ENCODE data around the gene DNAJC5.

DNAJC5 gene

DNA sequence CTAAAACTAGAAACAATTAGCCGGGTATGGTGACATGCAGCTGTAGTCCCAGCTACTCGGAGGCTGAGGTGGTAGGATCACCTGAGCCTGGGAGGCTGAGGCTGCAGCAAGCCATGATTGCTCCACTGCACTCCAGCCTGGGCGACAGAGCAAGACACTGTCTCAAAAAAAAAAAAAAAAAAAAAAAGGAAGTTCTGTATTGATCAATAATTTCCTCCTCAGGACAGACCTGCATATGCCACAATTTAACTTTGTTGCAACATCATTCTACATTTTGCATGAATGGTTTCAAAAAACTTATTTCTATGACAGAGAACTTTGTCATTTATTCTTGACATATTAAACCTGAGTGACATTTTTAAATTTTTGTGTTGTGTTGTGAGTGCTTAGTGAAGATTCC lies 5.5 kb downstream of the DNAJC5 start:
- WGBS, 2 donors (ENCODE audit: extremely low coverage in 2 of 2, insufficient read length in 2 of 2, insufficient replicate concordance in 1 of 2): no CpG with 5 or more reads among the region's 3 CpGs

DNA sequence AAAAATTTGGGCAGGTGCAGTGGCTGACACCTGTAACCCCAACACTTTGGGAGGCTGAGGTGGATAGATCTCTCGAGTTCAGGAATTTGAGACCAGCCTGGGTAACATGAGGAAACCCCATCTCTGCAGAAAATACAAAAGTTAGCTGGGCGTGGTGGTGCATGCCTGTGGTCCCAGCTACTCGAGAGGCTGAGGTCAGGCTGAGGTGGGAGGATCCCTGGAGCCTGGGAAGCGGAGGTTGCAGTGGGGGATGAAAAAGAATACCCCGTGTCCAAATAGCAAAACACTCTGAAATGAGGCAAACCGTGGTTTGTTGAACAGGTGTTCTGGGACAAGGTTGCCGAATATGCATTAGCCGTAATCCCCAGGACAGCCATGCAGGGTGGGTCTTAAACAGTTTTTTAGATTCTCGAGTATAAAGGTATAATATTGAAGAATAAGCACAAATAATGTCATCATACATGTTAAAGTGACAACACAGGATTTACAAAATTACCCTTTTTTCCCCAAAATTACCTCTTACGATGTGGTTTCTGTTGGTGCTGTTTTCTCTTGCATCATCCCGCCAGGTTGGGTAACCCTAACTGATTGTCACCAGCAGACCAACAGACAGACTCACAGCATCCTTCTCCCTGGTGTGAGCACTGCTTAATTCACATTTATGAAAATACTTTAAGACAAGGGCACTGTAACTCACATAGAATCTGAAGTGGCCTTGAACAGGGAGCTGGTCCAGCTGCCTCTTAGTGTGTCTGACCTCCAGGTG lies 9.1 kb downstream of the DNAJC5 start:
- no peak for DNase-seq (ENCODE audit: low spot score)
- Histone ChIP-seq H3K4me2 (ENCODE audit: insufficient read depth, low read length, poor library complexity, severe bottlenecking) (no peak overlapping the region), H2AFZ (ENCODE audit: low read length) (no peak overlapping the region), H3K4me3 (ENCODE audit: low read length in 2 of 2) (no peak overlapping the region), H3K4me1 (ENCODE audit: control insufficient read depth in 2 of 2, insufficient read depth in 1 of 2, low read depth in 1 of 2, low read length in 2 of 2) (no peaks in the 10 kb centered on the region), H2AK5ac (ENCODE audit: low read depth, low read length) (no peak overlapping the region), H3K4ac (ENCODE audit: low read length) (no peak overlapping the region), H3K27me3 (ENCODE audit: control insufficient read depth in 3 of 3, insufficient read depth in 3 of 3, low read depth in 1 of 3, low read length in 3 of 3) (no peaks in the 10 kb centered on the region), H2BK12ac (ENCODE audit: low read length) (no peak overlapping the region), H3K27ac (replicated peaks; ENCODE audit: low read length) (no peak overlapping the region), H2BK15ac (ENCODE audit: low read length) (no peak overlapping the region), H3K36me3 (replicated peaks in 1 of 2; ENCODE audit: control insufficient read depth in 2 of 2, insufficient read depth in 2 of 2, low read length in 2 of 2) (peaks cover 0 to 8% of the 10 kb centered on the region in 2 donors), H2BK120ac (ENCODE audit: low read depth, low read length) (no peak overlapping the region), H4K8ac (ENCODE audit: low read depth, low read length) (no peak overlapping the region), H3K23ac (ENCODE audit: low read depth, low read length, poor library complexity) (no peak overlapping the region), H3K14ac (ENCODE audit: low read length) (no peak overlapping the region), H3K79me1 (ENCODE audit: low read depth, low read length) (peaks cover 11% of the 10 kb centered on the region), H3K18ac (ENCODE audit: low read length) (no peak overlapping the region), H3K9me3 (replicated peaks in 1 of 2; ENCODE audit: control insufficient read depth in 2 of 2, insufficient read depth in 1 of 2, low read depth in 1 of 2, low read length in 2 of 2) (peaks cover 0 to 2% of the 10 kb centered on the region in 2 donors), H2BK5ac (ENCODE audit: low read length) (no peak overlapping the region), H3K9ac (ENCODE audit: low read depth, low read length, poor library complexity) (peak overlapping the region; percentile 55), H4K91ac (ENCODE audit: low read depth, low read length, poor library complexity) (no peak overlapping the region)
- WGBS, 2 donors (ENCODE audit: extremely low coverage in 2 of 2, insufficient read length in 2 of 2, insufficient replicate concordance in 1 of 2): no CpG with 5 or more reads among the region's 11 CpGs

More for the DNA sequence above, 5.5 kb downstream of the DNAJC5 start:
- no peak for DNase-seq (ENCODE audit: low spot score)
- Histone ChIP-seq H3K9ac (ENCODE audit: low read depth, low read length, poor library complexity) (no peak overlapping the region), H3K4me2 (ENCODE audit: insufficient read depth, low read length, poor library complexity, severe bottlenecking) (no peak overlapping the region), H2BK120ac (ENCODE audit: low read depth, low read length) (no peak overlapping the region), H3K18ac (ENCODE audit: low read length) (no peak overlapping the region), H3K4ac (ENCODE audit: low read length) (no peak overlapping the region), H2BK15ac (ENCODE audit: low read length) (no peak overlapping the region), H3K4me1 (ENCODE audit: control insufficient read depth in 2 of 2, insufficient read depth in 1 of 2, low read depth in 1 of 2, low read length in 2 of 2) (peaks cover 6 to 7% of the 10 kb centered on the region in 2 donors), H4K91ac (ENCODE audit: low read depth, low read length, poor library complexity) (no peak overlapping the region), H3K27me3 (ENCODE audit: control insufficient read depth in 3 of 3, insufficient read depth in 3 of 3, low read depth in 1 of 3, low read length in 3 of 3) (no peaks in the 10 kb centered on the region), H2BK12ac (ENCODE audit: low read length) (no peak overlapping the region), H3K23ac (ENCODE audit: low read depth, low read length, poor library complexity) (no peak overlapping the region), H3K9me3 (replicated peaks in 1 of 2; ENCODE audit: control insufficient read depth in 2 of 2, insufficient read depth in 1 of 2, low read depth in 1 of 2, low read length in 2 of 2) (no peaks in the 10 kb centered on the region), H3K4me3 (ENCODE audit: low read length in 2 of 2) (no peak overlapping the region), H2BK5ac (ENCODE audit: low read length) (no peak overlapping the region), H3K79me1 (ENCODE audit: low read depth, low read length) (peaks cover 17% of the 10 kb centered on the region), H3K27ac (replicated peaks; ENCODE audit: low read length) (no peak overlapping the region), H3K14ac (ENCODE audit: low read length) (no peak overlapping the region), H4K8ac (ENCODE audit: low read depth, low read length) (no peak overlapping the region), H3K36me3 (replicated peaks in 1 of 2; ENCODE audit: control insufficient read depth in 2 of 2, insufficient read depth in 2 of 2, low read length in 2 of 2) (peaks cover 8 to 21% of the 10 kb centered on the region in 2 donors), H2AFZ (ENCODE audit: low read length) (no peak overlapping the region), H2AK5ac (ENCODE audit: low read depth, low read length) (no peak overlapping the region)

DNA sequence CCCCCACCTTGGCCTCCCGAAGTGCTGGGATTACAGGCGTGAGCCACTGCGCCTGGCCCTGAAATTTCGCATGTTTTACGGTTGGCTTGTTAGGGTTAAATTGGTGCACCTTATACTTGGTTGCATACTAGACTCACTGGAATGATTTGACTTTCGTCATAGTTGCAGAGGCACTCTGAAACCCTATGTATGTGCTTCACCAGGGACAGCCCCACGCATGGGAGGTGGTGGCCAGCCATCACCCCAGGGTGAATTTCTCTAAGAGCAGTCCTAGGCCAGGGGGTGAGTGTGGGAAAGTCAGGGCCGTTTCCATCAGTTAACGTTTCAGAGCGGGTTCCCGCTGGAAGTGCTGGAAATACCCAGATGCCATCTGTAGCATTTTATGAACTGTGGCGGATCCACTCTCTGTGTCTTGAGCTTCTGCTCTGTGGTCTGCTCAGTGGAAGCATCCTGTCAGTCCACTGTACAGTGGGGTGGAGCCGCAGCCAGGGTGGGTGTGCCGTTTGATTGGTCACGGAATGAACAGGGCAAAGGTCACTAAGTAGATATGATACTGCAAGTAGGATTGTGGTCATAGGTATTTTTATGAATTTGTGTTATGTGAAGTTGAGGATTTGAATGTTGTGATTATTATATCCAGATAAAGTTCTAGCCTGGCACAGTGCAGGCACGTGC lies 13.2 kb downstream of the DNAJC5 start:
- no peak overlapping the region for H2AK5ac ChIP-seq (ENCODE audit: low read depth, low read length)
- no peaks in the 10 kb centered on the region for H3K27me3 ChIP-seq (ENCODE audit: control insufficient read depth in 3 of 3, insufficient read depth in 3 of 3, low read depth in 1 of 3, low read length in 3 of 3)
- no peak overlapping the region for H3K18ac ChIP-seq (ENCODE audit: low read length)
- H4K8ac ChIP-seq (ENCODE audit: low read depth, low read length): no peak overlapping the region
- H3K36me3 ChIP-seq (replicated peaks in 1 of 2; ENCODE audit: control insufficient read depth in 2 of 2, insufficient read depth in 2 of 2, low read length in 2 of 2): peaks cover 0 to 4% of the 10 kb centered on the region in 2 donors
- WGBS, 2 donors (ENCODE audit: extremely low coverage in 2 of 2, insufficient read length in 2 of 2, insufficient replicate concordance in 1 of 2): no CpG with 5 or more reads among the region's 16 CpGs
- peak overlapping the region; percentile 44 for H3K9ac ChIP-seq (ENCODE audit: low read depth, low read length, poor library complexity)
- H3K79me1 ChIP-seq (ENCODE audit: low read depth, low read length): peaks cover 15% of the 10 kb centered on the region
- no peak overlapping the region for H3K4ac ChIP-seq (ENCODE audit: low read length)
- no peak overlapping the region for H2BK15ac ChIP-seq (ENCODE audit: low read length)
- no peak overlapping the region for H4K91ac ChIP-seq (ENCODE audit: low read depth, low read length, poor library complexity)
- no peak overlapping the region for H3K23ac ChIP-seq (ENCODE audit: low read depth, low read length, poor library complexity)
- H3K27ac ChIP-seq (replicated peaks; ENCODE audit: low read length): no peak overlapping the region
- no peak for DNase-seq (ENCODE audit: low spot score)
- no peak overlapping the region for H2BK5ac ChIP-seq (ENCODE audit: low read length)
- H3K4me2 ChIP-seq (ENCODE audit: insufficient read depth, low read length, poor library complexity, severe bottlenecking): no peak overlapping the region
- no peak overlapping the region for H2BK12ac ChIP-seq (ENCODE audit: low read length)
- H2BK120ac ChIP-seq (ENCODE audit: low read depth, low read length): no peak overlapping the region
- H3K4me3 ChIP-seq (ENCODE audit: low read length in 2 of 2): no peak overlapping the region
- no peak overlapping the region for H2AFZ ChIP-seq (ENCODE audit: low read length)
- peaks cover 0 to 3% of the 10 kb centered on the region in 2 donors for H3K4me1 ChIP-seq (ENCODE audit: control insufficient read depth in 2 of 2, insufficient read depth in 1 of 2, low read depth in 1 of 2, low read length in 2 of 2)
- H3K9me3 ChIP-seq (replicated peaks in 1 of 2; ENCODE audit: control insufficient read depth in 2 of 2, insufficient read depth in 1 of 2, low read depth in 1 of 2, low read length in 2 of 2): peaks cover 0 to 2% of the 10 kb centered on the region in 2 donors
- no peak overlapping the region for H3K14ac ChIP-seq (ENCODE audit: low read length)

DNA sequence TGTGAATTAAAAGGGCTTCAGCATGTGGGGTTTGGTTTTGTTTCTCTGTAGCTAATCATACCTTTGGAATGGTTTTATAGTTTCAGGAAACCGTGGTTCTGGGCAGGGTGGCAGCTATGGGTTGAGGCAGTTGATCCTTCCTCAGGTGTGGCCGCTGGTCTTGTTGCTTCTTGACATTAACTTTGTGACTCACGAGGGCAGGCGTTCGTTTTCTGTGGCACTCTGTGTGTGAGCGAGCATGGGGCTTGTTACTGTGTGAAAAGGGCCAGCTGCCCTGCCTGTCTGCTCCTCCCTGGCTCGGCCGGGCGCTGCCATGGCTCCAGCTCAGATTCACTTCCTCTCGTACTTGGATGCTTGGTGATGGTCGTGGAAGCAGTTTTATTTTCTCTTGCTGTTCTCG lies 16.2 kb downstream of the DNAJC5 start:
- Histone ChIP-seq H3K14ac (ENCODE audit: low read length) (no peak overlapping the region), H2BK120ac (ENCODE audit: low read depth, low read length) (no peak overlapping the region), H4K8ac (ENCODE audit: low read depth, low read length) (no peak overlapping the region), H4K91ac (ENCODE audit: low read depth, low read length, poor library complexity) (no peak overlapping the region), H3K4ac (ENCODE audit: low read length) (peak overlapping the region; percentile 58), H3K23ac (ENCODE audit: low read depth, low read length, poor library complexity) (peak overlapping the region; percentile 3), H3K9ac (ENCODE audit: low read depth, low read length, poor library complexity) (peak overlapping the region; percentile 53), H2AFZ (ENCODE audit: low read length) (no peak overlapping the region), H3K9me3 (replicated peaks in 1 of 2; ENCODE audit: control insufficient read depth in 2 of 2, insufficient read depth in 1 of 2, low read depth in 1 of 2, low read length in 2 of 2) (peaks cover 7 to 9% of the 10 kb centered on the region in 2 donors), H3K4me3 (ENCODE audit: low read length in 2 of 2) (no peak overlapping the region), H2BK12ac (ENCODE audit: low read length) (no peak overlapping the region), H3K27me3 (ENCODE audit: control insufficient read depth in 3 of 3, insufficient read depth in 3 of 3, low read depth in 1 of 3, low read length in 3 of 3) (no peaks in the 10 kb centered on the region), H3K4me1 (ENCODE audit: control insufficient read depth in 2 of 2, insufficient read depth in 1 of 2, low read depth in 1 of 2, low read length in 2 of 2) (peaks cover 0 to 3% of the 10 kb centered on the region in 2 donors), H2BK5ac (ENCODE audit: low read length) (no peak overlapping the region), H2BK15ac (ENCODE audit: low read length) (no peak overlapping the region), H3K36me3 (replicated peaks in 1 of 2; ENCODE audit: control insufficient read depth in 2 of 2, insufficient read depth in 2 of 2, low read length in 2 of 2) (peaks cover 2 to 4% of the 10 kb centered on the region in 2 donors), H3K79me1 (ENCODE audit: low read depth, low read length) (peaks cover 13% of the 10 kb centered on the region), H3K18ac (ENCODE audit: low read length) (peak overlapping the region; percentile 7), H2AK5ac (ENCODE audit: low read depth, low read length) (no peak overlapping the region), H3K27ac (replicated peaks; ENCODE audit: low read length) (no peak overlapping the region), H3K4me2 (ENCODE audit: insufficient read depth, low read length, poor library complexity, severe bottlenecking) (no peak overlapping the region)
- WGBS, 2 donors (ENCODE audit: extremely low coverage in 2 of 2, insufficient read length in 2 of 2, insufficient replicate concordance in 1 of 2): no CpG with 5 or more reads among the region's 12 CpGs
- no peak for DNase-seq (ENCODE audit: low spot score)
